ENCODE data around the gene ZSCAN30. TPM values are rescaled to one million over a fixed set of nuclear protein-coding genes. Genes with fewer than 3 reads are reported as not detected.
A peak's percentile ranks its signal among the peaks of the same experiment; 100 is the strongest.

ZSCAN30 gene
- total and polyA plus RNA-seq, 9 of the 15 experiments (the other 6 are each of a cell fraction or from before 2014, with no cell fraction given): 4.6 to 13.6 (median 10.8) TPM

DNA sequence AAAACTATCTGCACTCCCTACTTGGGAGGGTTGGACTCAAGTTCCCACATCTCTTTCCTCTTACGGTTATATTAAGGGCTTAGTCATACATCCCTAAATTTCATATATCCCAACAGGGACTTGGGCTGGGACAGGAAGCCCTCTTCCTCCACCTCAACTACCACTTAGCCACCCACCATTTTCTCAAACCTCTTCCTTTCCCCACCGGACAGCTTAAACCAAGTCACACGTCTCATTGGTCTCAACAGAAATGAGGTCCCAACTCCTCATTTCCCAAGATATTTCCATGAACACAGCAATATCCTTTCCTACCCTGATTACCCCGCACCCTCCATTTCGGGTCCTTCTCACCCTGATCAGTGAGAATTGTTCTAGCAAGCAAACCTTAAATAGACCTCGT lies 736 bp downstream of the ZSCAN30 start:
- intact Hi-C loops (cut with micrococcal nuclease): no loop called here
- H3K9me3 ChIP-seq (replicated peaks; ENCODE audit: control insufficient read depth, insufficient read depth, low read depth, low read length): peaks cover 5% of the 10 kb centered on the region
- peak; percentile 51 for FAIRE-seq
- no peaks in the 10 kb centered on the region for H3K9me1 ChIP-seq (ENCODE audit: control insufficient read depth, insufficient read depth, low read length)
- H3K4me2 ChIP-seq (ENCODE audit: insufficient read depth, low read length): peak overlapping the region; percentile 98
- H3K9ac ChIP-seq (ENCODE audit: insufficient read depth in 1 of 2, low read depth in 2 of 2, low read length in 2 of 2): peak overlapping the region; percentile 93 to 97; a peak in 3 of 4 replicates
- H3K4me3 ChIP-seq: peak overlapping the region; percentile 72
- no peaks in the 10 kb centered on the region for H4K20me1 ChIP-seq (replicated peaks; ENCODE audit: control insufficient read depth, insufficient read depth, low read length)
- peak; percentile 25 for ATAC-seq
- H3K4me1 ChIP-seq (replicated peaks in 1 of 2; ENCODE audit: control insufficient read depth in 2 of 2, insufficient read depth in 2 of 2, low read length in 2 of 2): peaks cover 0 to 5% of the 10 kb centered on the region in 2 experiments; a peak in 3 of 5 replicates
- H3K27ac ChIP-seq (ENCODE audit: extremely low read depth, low read depth, low read length): peak overlapping the region; percentile 88
- POLR2A ChIA-PET: interaction anchor here (0.5 to 2.0 kb wide), 7 partner anchors 11 to 247 kb away, joined by 3 to 11 read pairs (median 4); no protein-coding TSS in a partner anchor
- H2AFZ ChIP-seq (ENCODE audit: low read depth, low read length): peak overlapping the region; percentile 97
- peaks cover 24% of the 10 kb centered on the region for H3K36me3 ChIP-seq (ENCODE audit: control insufficient read depth, insufficient read depth, low read length)
- CTCF ChIA-PET (ENCODE audit: low intra/inter-chr PET ratio): no interaction called here
- DNase-seq (ENCODE audit: extremely low read depth in 1 of 4, low spot score in 3 of 4): peak; percentile 17 to 37 (median 18)
- no TSS peak for BruUV-seq (replicated peaks)
- H3K27me3 ChIP-seq (ENCODE audit: control insufficient read depth in 2 of 2, insufficient read depth in 2 of 2, low read length in 2 of 2): no peaks in the 10 kb centered on the region
- 12% methylated on average over 6 of the region's 6 CpGs for WGBS (ENCODE audit: insufficient coverage, low coverage, missing lambda C conversion rate)
- in situ Hi-C loops (cut with MboI): loop anchor here (5.0 kb wide), 1 partner anchor 47 kb away; the partner anchor contains the start of gene ZNF397
- peaks cover 45% of the 10 kb centered on the region for H3K79me2 ChIP-seq (ENCODE audit: control insufficient read depth, insufficient read depth, low read length)
- TF ChIP-seq SRSF9 (IDR thresholded peaks at IDR 0.05; ENCODE audit: borderline replicate concordance, low read depth, low read length): no peak
- no peak for TF ChIP-seq FOXA1 (IDR thresholded peaks at IDR 0.05; ENCODE audit: borderline replicate concordance)
- TF ChIP-seq MTA3 (IDR thresholded peaks at IDR 0.05; ENCODE audit: borderline replicate concordance): no peak
- no peak for TF ChIP-seq ZNF274 (IDR thresholded peaks at IDR 0.05; ENCODE audit: borderline replicate concordance, low read depth, low read length)
- TF ChIP-seq, protein P1, sequence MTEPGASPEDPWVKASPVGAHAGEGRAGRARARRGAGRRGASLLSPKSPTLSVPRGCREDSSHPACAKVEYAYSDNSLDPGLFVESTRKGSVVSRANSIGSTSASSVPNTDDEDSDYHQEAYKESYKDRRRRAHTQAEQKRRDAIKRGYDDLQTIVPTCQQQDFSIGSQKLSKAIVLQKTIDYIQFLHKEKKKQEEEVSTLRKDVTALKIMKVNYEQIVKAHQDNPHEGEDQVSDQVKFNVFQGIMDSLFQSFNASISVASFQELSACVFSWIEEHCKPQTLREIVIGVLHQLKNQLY (CRISPR knock-in tag; conservative IDR thresholded peaks at IDR 0.05): no peak
- TF ChIP-seq ZNF280B (CRISPR knock-in tag; IDR thresholded peaks at IDR 0.05): no peak
- TF ChIP-seq ATF6 (CRISPR knock-in tag; IDR thresholded peaks at IDR 0.05): no peak
- no peak for TF ChIP-seq THAP7 (CRISPR knock-in tag; IDR thresholded peaks at IDR 0.05)
- no peak for TF ChIP-seq CBX3 (IDR thresholded peaks at IDR 0.05; ENCODE audit: borderline replicate concordance in 1 of 2, low read length in 2 of 2)
- TF ChIP-seq CC2D1A (IDR thresholded peaks at IDR 0.05): no peak
- no peak for TF ChIP-seq WHSC1 (IDR thresholded peaks at IDR 0.05; ENCODE audit: low read length)
- TF ChIP-seq TBP (optimal IDR thresholded peaks at IDR 0.05; ENCODE audit: low read depth, low read length): peak; percentile 18
- peak; percentile 78; the same call in 1 of the 2 replicates for TF ChIP-seq HDGF (IDR thresholded peaks at IDR 0.05)
- no peak for TF ChIP-seq MECOM (CRISPR knock-in tag; IDR thresholded peaks at IDR 0.05)

All from K562 (cell line).